Testis (tissue), 2 donors: ENCODE data around the gene GOLGA5.

Experiments used
- CTCF ChIP-seq, 3 experiments: fragments of 450-650 bp in 2 of 3; fragments of 200-600 bp in 1 of 3; sonication (generic) in 1 of 3; IDR thresholded peaks; one replicate each; pipeline ENCODE4 v1.5.1; 2016 to 2019; ENCODE audit warnings: antibody characterized with exemption in 3 of 3, mild to moderate bottlenecking in 2 of 3, moderate library complexity in 1 of 3
- POLR2A ChIP-seq: fragments of 450-650 bp; IDR thresholded peaks from one replicate; pipeline ENCODE4 v1.6.1; 2017; ENCODE audit warnings: antibody characterized with exemption, mild to moderate bottlenecking, moderate library complexity

GRCh38 chr14:92751819-92752218 is 42.3 kb upstream of the GOLGA5 start:
- TF ChIP-seq POLR2A, result no peak
- no peak for TF ChIP-seq CTCF (IDR thresholded peaks at IDR 0.05)
